Inflammatory macrophage treated with lipopolysaccharide for 1 hour (primary cell): ENCODE results near the gene AGAP5.
"Not testable (repeated sequence)": the region's sequence is repeated elsewhere in the genome, so short reads cannot be mapped to it uniquely, and the experiment has no call there.

Source experiments
- DNase-seq, 2 donors: peaks; one replicate each; pipeline ENCODE4 v3.0.0-alpha.2; 2020 to 2022

AGAP5 gene

GRCh38 chr10:73713912-73714311, 16.0 kb upstream of the AGAP5 start:
- DNase-seq: not testable (repeated sequence)

- not testable (repeated sequence) for DNase-seq
These were observed 13.8 kb upstream of the AGAP5 start for GRCh38 chr10:73711683-73712082.

GRCh38 chr10:73708122-73708521, 10.2 kb upstream of the AGAP5 start:
- not testable (repeated sequence) for DNase-seq

GRCh38 chr10:73707628-73708027, 9.7 kb upstream of the AGAP5 start:
- not testable (repeated sequence) for DNase-seq

- DNase-seq: not testable (repeated sequence)
These were observed 8.6 kb upstream of the AGAP5 start for GRCh38 chr10:73706488-73706887.

- not testable (repeated sequence) for DNase-seq
These were observed 7.7 kb upstream of the AGAP5 start for GRCh38 chr10:73705506-73706072.

GRCh38 chr10:73703924-73704323, 6.0 kb upstream of the AGAP5 start:
- not testable (repeated sequence) for DNase-seq

- not testable (repeated sequence) for DNase-seq
These were observed 910 bp upstream of the AGAP5 start for GRCh38 chr10:73698819-73699218.

GRCh38 chr10:73695302-73695701, 2.6 kb downstream of the AGAP5 start:
- not testable (repeated sequence) for DNase-seq

- not testable (repeated sequence) for DNase-seq
These were observed 7.2 kb downstream of the AGAP5 start for GRCh38 chr10:73690755-73691154.

GRCh38 chr10:73689596-73689995, 8.3 kb downstream of the AGAP5 start:
- DNase-seq: not testable (repeated sequence)

GRCh38 chr10:73687641-73688040, 10.3 kb downstream of the AGAP5 start:
- not testable (repeated sequence) for DNase-seq

- not testable (repeated sequence) for DNase-seq
These were observed 23.4 kb downstream of the AGAP5 start for GRCh38 chr10:73674546-73674945.

GRCh38 chr10:73668378-73668777, 29.5 kb downstream of the AGAP5 start:
- DNase-seq: not testable (repeated sequence)

- not testable (repeated sequence) for DNase-seq
These were observed 31.6 kb downstream of the AGAP5 start for GRCh38 chr10:73666153-73666809.

- not testable (repeated sequence) for DNase-seq
These were observed 32.3 kb downstream of the AGAP5 start for GRCh38 chr10:73665581-73665980.

- not testable (repeated sequence) for DNase-seq
These were observed 33.5 kb downstream of the AGAP5 start for GRCh38 chr10:73664156-73665040.

GRCh38 chr10:73663621-73664020, 34.3 kb downstream of the AGAP5 start:
- not testable (repeated sequence) for DNase-seq

GRCh38 chr10:73662705-73663104, 35.2 kb downstream of the AGAP5 start:
- DNase-seq: not testable (repeated sequence)

GRCh38 chr10:73655990-73656298, 42.0 kb downstream of the AGAP5 start, which contains the start of gene SYNPO2L:
Gene SYNPO2L, minus strand, starts transcription at chr10:73656029. Its CDS starts 107 bp downstream, at chr10:73655922.
- DNase-seq: no peak

GRCh38 chr10:73655257-73655989, 42.5 kb downstream of the AGAP5 start:
- no peak for DNase-seq

- no peak for DNase-seq
These were observed 44.2 kb downstream of the AGAP5 start for GRCh38 chr10:73653701-73654100.

GRCh38 chr10:73653195-73653594, 44.7 kb downstream of the AGAP5 start:
- no peak for DNase-seq
